ENCODE measurements around the gene CRABP1. TPM values are rescaled to one million over a fixed set of nuclear protein-coding genes. Genes with fewer than 3 reads are reported as not detected.
A peak's percentile ranks its signal among the peaks of the same experiment; 100 is the strongest.

Gene CRABP1
- total RNA-seq, 4 donors from 2014 or later: 19.6 to 211 (median 105) TPM

DNA sequence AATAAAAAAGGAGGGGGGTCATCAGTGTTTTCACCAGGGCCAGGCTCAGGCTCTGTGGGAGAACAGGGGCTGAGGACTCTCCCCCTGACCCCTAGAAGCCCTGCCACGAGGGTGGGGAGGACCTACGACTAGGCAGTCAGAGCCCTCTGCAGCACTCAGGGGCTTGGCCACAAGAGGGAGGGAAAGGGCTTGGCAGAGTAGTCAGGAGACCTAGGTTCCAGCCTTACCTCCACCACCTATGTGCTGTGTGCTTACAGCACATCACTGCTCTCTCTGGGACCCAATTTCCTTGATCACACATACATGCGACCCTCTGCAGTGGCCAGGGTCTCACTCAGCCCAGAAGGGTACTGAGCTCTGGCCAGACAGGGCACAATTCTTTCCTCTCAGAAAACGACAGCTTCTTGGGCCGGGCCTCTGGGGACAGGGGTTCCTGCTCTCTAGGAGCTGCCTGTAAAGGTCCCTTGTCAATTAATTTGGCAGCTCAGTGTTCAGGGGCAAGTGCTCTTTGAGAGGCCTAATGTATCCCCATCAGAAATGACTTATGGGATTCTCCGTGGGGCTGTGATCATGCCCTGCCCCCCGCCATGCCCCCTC is 24.4 kb upstream of the CRABP1 start:
- intact Hi-C loops (cut with DNase I): loop anchor here (10.0 kb wide), 1 partner anchor 169 kb away; no protein-coding TSS in a partner anchor
- no peak for TF ChIP-seq POLR2A (IDR thresholded peaks at IDR 0.05)
- TF ChIP-seq CTCF (IDR thresholded peaks at IDR 0.05): no peak

GRCh38 chr15:78316283-78317083 is 23.7 kb upstream of the CRABP1 start:
- WGBS, 2 donors: 65 to 72% methylated on average over 17 of the region's 17 CpGs
- Histone ChIP-seq H3K4me3 (replicated peaks in 1 of 3) (no peak overlapping the region), H3K27me3 (no peaks in the 10 kb centered on the region), H3K4me1 (no peaks in the 10 kb centered on the region), H3K36me3 (no peaks in the 10 kb centered on the region), H3K9me3 (no peaks in the 10 kb centered on the region), H3K27ac (no peak overlapping the region)
- no peak for DNase-seq
- TF ChIP-seq CTCF (IDR thresholded peaks at IDR 0.05): no peak
- TF ChIP-seq POLR2A (IDR thresholded peaks at IDR 0.05): no peak
- intact Hi-C loops (cut with DNase I): loop anchor here (10.0 kb wide), 1 partner anchor 168 kb away; no protein-coding TSS in a partner anchor

More for the DNA sequence above, 24.4 kb upstream of the CRABP1 start:
- Histone ChIP-seq H3K27ac (no peak overlapping the region), H3K4me1 (no peaks in the 10 kb centered on the region), H3K27me3 (no peaks in the 10 kb centered on the region), H3K4me3 (replicated peaks in 1 of 3) (no peak overlapping the region), H3K36me3 (no peaks in the 10 kb centered on the region), H3K9me3 (no peaks in the 10 kb centered on the region)
- no peak for DNase-seq
- 61 to 72% methylated on average over 5 to 6 of the region's 7 CpGs for WGBS, 2 donors

GRCh38 chr15:78317145-78317836 is 22.9 kb upstream of the CRABP1 start:
- H3K4me1 ChIP-seq: no peaks in the 10 kb centered on the region
- TF ChIP-seq CTCF (IDR thresholded peaks at IDR 0.05): peak in 1 of 6 experiments; percentile 5
- TF ChIP-seq POLR2A (IDR thresholded peaks at IDR 0.05): no peak
- DNase-seq: no peak
- no peak overlapping the region for H3K4me3 ChIP-seq (replicated peaks in 1 of 3)
- WGBS, 2 donors: 73 to 75% methylated on average over 8 of the region's 8 CpGs
- no peaks in the 10 kb centered on the region for H3K27me3 ChIP-seq
- H3K9me3 ChIP-seq: no peaks in the 10 kb centered on the region
- no peak overlapping the region for H3K27ac ChIP-seq
- intact Hi-C loops (cut with DNase I): loop anchor here (10.0 kb wide), 1 partner anchor 168 kb away; no protein-coding TSS in a partner anchor
- H3K36me3 ChIP-seq: no peaks in the 10 kb centered on the region

DNA sequence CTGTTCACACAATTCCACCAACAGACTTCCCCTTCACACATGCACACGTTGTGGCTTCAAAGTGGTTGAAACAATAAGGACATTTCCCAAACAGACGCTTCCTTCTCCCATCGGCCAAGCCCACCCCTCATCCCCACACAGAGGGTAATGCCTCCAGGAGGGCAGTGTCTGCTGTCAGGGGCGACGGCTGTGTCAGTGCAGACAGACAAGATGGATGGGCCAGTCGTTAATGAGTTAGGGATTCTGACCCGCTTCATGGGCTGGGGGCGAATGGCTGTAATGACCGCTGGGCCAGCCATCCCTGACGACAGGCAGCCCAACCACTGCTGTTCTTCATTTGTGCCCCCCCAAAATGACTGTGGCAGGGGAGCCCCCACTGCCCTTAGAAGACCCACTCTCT is 20.6 kb upstream of the CRABP1 start:
- 85 to 92% methylated on average over 6 to 10 of the region's 10 CpGs for WGBS, 2 donors
- H3K9me3 ChIP-seq: no peaks in the 10 kb centered on the region
- intact Hi-C loops (cut with DNase I): loop anchor here (10.0 kb wide), 1 partner anchor 165 kb away; no protein-coding TSS in a partner anchor
- no peak for TF ChIP-seq POLR2A (IDR thresholded peaks at IDR 0.05)
- no peak for TF ChIP-seq CTCF (IDR thresholded peaks at IDR 0.05)
- no peak overlapping the region for H3K27ac ChIP-seq
- no peaks in the 10 kb centered on the region for H3K4me1 ChIP-seq
- H3K36me3 ChIP-seq: no peaks in the 10 kb centered on the region
- H3K27me3 ChIP-seq: no peaks in the 10 kb centered on the region
- H3K4me3 ChIP-seq (replicated peaks in 1 of 3): no peak overlapping the region
- DNase-seq: no peak

Data from thyroid gland (tissue), 4 donors.